SJCRH30 (cell line): ENCODE results near the gene ERMARD. TPM values are rescaled to one million over a fixed set of nuclear protein-coding genes. Genes with fewer than 3 reads are reported as not detected.

Source experiments
- DNase-seq, 2 experiments: peaks; one replicate each; pipeline ENCODE4 v3.0.0-alpha.2; 2015 to 2020
- H3K27ac ChIP-seq: fragments of 250-450 bp; sonication (Bioruptor Pico); 2 replicates; pipeline ENCODE4 v1.5.1; 2020; ENCODE audit warnings: mild to moderate bottlenecking, moderate library complexity
- H3K27me3 ChIP-seq: fragments of 250-450 bp; sonication (Bioruptor Pico); 2 replicates; pipeline ENCODE4 v1.5.1; 2020; ENCODE audit warnings: mild to moderate bottlenecking, moderate library complexity
- H3K36me3 ChIP-seq: fragments of 250-450 bp; sonication (Bioruptor Pico); 2 replicates; pipeline ENCODE4 v1.5.1; 2020; ENCODE audit warnings: mild to moderate bottlenecking, moderate library complexity
- H3K4me1 ChIP-seq: fragments of 250-450 bp; sonication (Bioruptor Pico); 2 replicates; pipeline ENCODE4 v1.5.1; 2020; ENCODE audit warnings: mild to moderate bottlenecking, moderate library complexity
- H3K4me3 ChIP-seq: fragments of 250-450 bp; sonication (Bioruptor Pico); 2 replicates; pipeline ENCODE4 v1.5.1; 2020; ENCODE audit warnings: mild to moderate bottlenecking, moderate library complexity
- H3K9me3 ChIP-seq: fragments of 250-450 bp; sonication (Bioruptor Pico); replicated peaks from 2 replicates; pipeline ENCODE4 v1.5.1; 2020; ENCODE audit warnings: mild to moderate bottlenecking, moderate library complexity
- total RNA-seq: library from RNA; depleted of rRNA; stranded (reverse); fragments of >200 nt; shearing (Covaris generic); gene quantifications from 2 replicates; pipeline ENCODE4 v1.2.3, GENCODE V29; 2014

The ERMARD gene
- total RNA-seq, 1 experiment from 2014 or later = 24.6 TPM

- no peaks in the 10 kb centered on the region for H3K9me3 ChIP-seq
- H3K4me1 ChIP-seq = peaks cover 4% of the 10 kb centered on the region; the same call in 1 of the 2 replicates
- no peak overlapping the region for H3K27ac ChIP-seq
- no peak overlapping the region for H3K4me3 ChIP-seq
- no peaks in the 10 kb centered on the region for H3K27me3 ChIP-seq
- H3K36me3 ChIP-seq = no peaks in the 10 kb centered on the region
- DNase-seq = no peak
These were observed 33.5 kb downstream of the ERMARD start for GRCh38 chr6:169784821-169785340.

GRCh38 chr6:169785566-169785965, 34.1 kb downstream of the ERMARD start:
- H3K9me3 ChIP-seq = no peaks in the 10 kb centered on the region
- DNase-seq = no peak
- no peak overlapping the region for H3K4me3 ChIP-seq
- H3K4me1 ChIP-seq = no peaks in the 10 kb centered on the region; the same call in 1 of the 2 replicates
- no peaks in the 10 kb centered on the region for H3K36me3 ChIP-seq
- no peaks in the 10 kb centered on the region for H3K27me3 ChIP-seq
- H3K27ac ChIP-seq = no peak overlapping the region

GRCh38 chr6:169786349-169786748, 34.9 kb downstream of the ERMARD start:
- no peaks in the 10 kb centered on the region for H3K36me3 ChIP-seq

GRCh38 chr6:169787797-169788196, 36.4 kb downstream of the ERMARD start:
- H3K27me3 ChIP-seq = no peaks in the 10 kb centered on the region; the same call in 1 of the 2 replicates
- no peak overlapping the region for H3K4me3 ChIP-seq
- no peaks in the 10 kb centered on the region for H3K36me3 ChIP-seq
- no peaks in the 10 kb centered on the region for H3K9me3 ChIP-seq
- H3K27ac ChIP-seq = no peak overlapping the region
- DNase-seq = no peak
- H3K4me1 ChIP-seq = no peaks in the 10 kb centered on the region; the same call in 1 of the 2 replicates

More at GRCh38 chr6:169786349-169786748, 34.9 kb downstream of the ERMARD start:
- no peaks in the 10 kb centered on the region; the same call in 1 of the 2 replicates for H3K27me3 ChIP-seq
- H3K27ac ChIP-seq = no peak overlapping the region
- H3K9me3 ChIP-seq = no peaks in the 10 kb centered on the region
- H3K4me1 ChIP-seq = no peaks in the 10 kb centered on the region
- H3K4me3 ChIP-seq = no peak overlapping the region
- no peak for DNase-seq

GRCh38 chr6:169788809-169789145, 37.4 kb downstream of the ERMARD start:
- Histone ChIP-seq H3K36me3 (no peaks in the 10 kb centered on the region), H3K27me3 (no peaks in the 10 kb centered on the region; the same call in 1 of the 2 replicates), H3K27ac (no peak overlapping the region), H3K4me1 (no peaks in the 10 kb centered on the region; the same call in 1 of the 2 replicates), H3K9me3 (no peaks in the 10 kb centered on the region), H3K4me3 (no peak overlapping the region)
- no peak for DNase-seq

- Histone ChIP-seq H3K27ac (no peak overlapping the region), H3K4me1 (no peaks in the 10 kb centered on the region; the same call in 1 of the 2 replicates), H3K36me3 (no peaks in the 10 kb centered on the region), H3K4me3 (peak overlapping the region; percentile 49), H3K27me3 (peaks cover 3% of the 10 kb centered on the region; the same call in 1 of the 2 replicates), H3K9me3 (no peaks in the 10 kb centered on the region)
- no peak for DNase-seq
These were observed 37.9 kb downstream of the ERMARD start for GRCh38 chr6:169789146-169789943.

GRCh38 chr6:169789944-169790927, 38.8 kb downstream of the ERMARD start:
- peak; percentile 69 to 80 for DNase-seq
- Histone ChIP-seq H3K36me3 (no peaks in the 10 kb centered on the region), H3K27ac (no peak overlapping the region), H3K4me3 (peak overlapping the region; percentile 49), H3K9me3 (no peaks in the 10 kb centered on the region), H3K4me1 (no peaks in the 10 kb centered on the region; the same call in 1 of the 2 replicates), H3K27me3 (peaks cover 10% of the 10 kb centered on the region; the same call in 1 of the 2 replicates)

GRCh38 chr6:169791721-169792131, 40.3 kb downstream of the ERMARD start:
- H3K9me3 ChIP-seq = no peaks in the 10 kb centered on the region
- no peak overlapping the region for H3K27ac ChIP-seq
- H3K27me3 ChIP-seq = peaks cover 10% of the 10 kb centered on the region
- no peak overlapping the region for H3K4me3 ChIP-seq
- DNase-seq = no peak
- H3K36me3 ChIP-seq = no peaks in the 10 kb centered on the region
- no peaks in the 10 kb centered on the region; the same call in 1 of the 2 replicates for H3K4me1 ChIP-seq

- no peaks in the 10 kb centered on the region for H3K36me3 ChIP-seq
- H3K4me3 ChIP-seq = no peak overlapping the region
- H3K27ac ChIP-seq = no peak overlapping the region
- no peaks in the 10 kb centered on the region for H3K9me3 ChIP-seq
- peaks cover 10% of the 10 kb centered on the region for H3K27me3 ChIP-seq
- H3K4me1 ChIP-seq = no peaks in the 10 kb centered on the region; the same call in 1 of the 2 replicates
- no peak for DNase-seq
These were observed 41.0 kb downstream of the ERMARD start for GRCh38 chr6:169792306-169793015.

- no peak for DNase-seq
- no peak overlapping the region for H3K4me3 ChIP-seq
- H3K27me3 ChIP-seq = peaks cover 10% of the 10 kb centered on the region
- H3K27ac ChIP-seq = no peak overlapping the region
- H3K36me3 ChIP-seq = no peaks in the 10 kb centered on the region
- H3K9me3 ChIP-seq = no peaks in the 10 kb centered on the region
- no peaks in the 10 kb centered on the region; the same call in 1 of the 2 replicates for H3K4me1 ChIP-seq
These were observed 42.0 kb downstream of the ERMARD start for GRCh38 chr6:169793408-169793807.

- peaks cover 13% of the 10 kb centered on the region for H3K27me3 ChIP-seq
- H3K4me1 ChIP-seq = no peaks in the 10 kb centered on the region; the same call in 1 of the 2 replicates
- H3K9me3 ChIP-seq = no peaks in the 10 kb centered on the region
- no peaks in the 10 kb centered on the region for H3K36me3 ChIP-seq
- H3K27ac ChIP-seq = no peak overlapping the region
- H3K4me3 ChIP-seq = no peak overlapping the region
- no peak for DNase-seq
These were observed 43.1 kb downstream of the ERMARD start for GRCh38 chr6:169794317-169795055.

- DNase-seq = no peak
- no peaks in the 10 kb centered on the region for H3K9me3 ChIP-seq
- H3K27ac ChIP-seq = no peak overlapping the region
These were observed 43.8 kb downstream of the ERMARD start for GRCh38 chr6:169795196-169795595.

GRCh38 chr6:169798764-169799473, 47.5 kb downstream of the ERMARD start:
- Histone ChIP-seq H3K4me1 (peaks cover 17% of the 10 kb centered on the region), H3K4me3 (no peak overlapping the region), H3K27ac (no peak overlapping the region), H3K9me3 (no peaks in the 10 kb centered on the region), H3K36me3 (no peaks in the 10 kb centered on the region), H3K27me3 (peaks cover 13% of the 10 kb centered on the region)
- DNase-seq = no peak

More at GRCh38 chr6:169795196-169795595, 43.8 kb downstream of the ERMARD start:
- Histone ChIP-seq H3K27me3 (peaks cover 13% of the 10 kb centered on the region), H3K36me3 (no peaks in the 10 kb centered on the region), H3K4me3 (no peak overlapping the region), H3K4me1 (peaks cover 2% of the 10 kb centered on the region; the same call in 1 of the 2 replicates)
